Activated CD4-positive, alpha-beta memory T cell treated with anti-CD3 and anti-CD28 coated beads for 36 hours (primary cell): ENCODE data around the gene STRN. TPM values are rescaled to one million over a fixed set of nuclear protein-coding genes. Genes with fewer than 3 reads are reported as not detected.
"Not testable (repeated sequence)": the region's sequence is repeated elsewhere in the genome, so short reads cannot be mapped to it uniquely, and the experiment has no call there.

ENCODE experiments used
- CTCF ChIA-PET: fragments of 350-600 bp; sonication (Branson Sonifier 250); formaldehyde crosslinking; loops from one replicate; lab custom pipeline; 2021; ENCODE audit warnings: antibody characterized with exemption, inconsistent platforms; lab: Charles Lee
- POLR2A ChIA-PET: fragments of 350-600 bp; sonication (Branson Sonifier 250); formaldehyde crosslinking; loops from one replicate; lab custom pipeline; 2021; ENCODE audit warnings: antibody characterized with exemption; lab: Charles Lee
- DNase-seq: peaks from one replicate; pipeline ENCODE4 v3.0.0-alpha.2; 2020
- H3K27ac Mint-ChIP-seq: one replicate; pipeline ENCODE4 v1.8.0; 2021; ENCODE audit warnings: mixed read lengths
- H3K27me3 Mint-ChIP-seq: one replicate; pipeline ENCODE4 v1.8.0; 2021; ENCODE audit warnings: mixed read lengths
- H3K36me3 Mint-ChIP-seq: one replicate; pipeline ENCODE4 v1.8.0; 2021; ENCODE audit warnings: mixed read lengths
- H3K4me1 Mint-ChIP-seq: one replicate; pipeline ENCODE4 v1.8.0; 2021; ENCODE audit warnings: low read depth, mixed read lengths
- H3K4me3 Mint-ChIP-seq: one replicate; pipeline ENCODE4 v1.8.0; 2021; ENCODE audit warnings: mild to moderate bottlenecking, mixed read lengths
- H3K9me3 Mint-ChIP-seq: one replicate; pipeline ENCODE4 v1.8.0; 2021; ENCODE audit warnings: mixed read lengths
- intact Hi-C: fragments of 100-400 bp; cut with micrococcal nuclease; formaldehyde crosslinking; loops from one replicate; pipeline ENCODE4 v1.15.1; 2023
- total RNA-seq, 2 experiments: library from RNA; stranded (reverse); gene quantifications; one replicate each; pipeline ENCODE4 v1.2.3, GENCODE V29; 2021

STRN gene
- total RNA-seq, 2 experiments from 2014 or later, result 22.3 to 25.0 TPM

- Mint-ChIP-seq H3K4me1 (peaks cover 19% of the 10 kb centered on the region), H3K36me3 (peaks cover 30% of the 10 kb centered on the region), H3K27me3 (no peaks in the 10 kb centered on the region), H3K9me3 (peaks cover 6% of the 10 kb centered on the region), H3K4me3 (no peak overlapping the region), H3K27ac (peak overlapping the region; percentile 39)
- ChIA-PET CTCF (interaction anchor here (0.7 to 0.8 kb wide), 2 partner anchors 73 to 372 kb away, joined by 3 read pairs; partner anchors contain the start of genes CEBPZ and NDUFAF7), POLR2A (no interaction called here)
- intact Hi-C loops, result loop anchor here (1.0 to 2.0 kb wide), 7 partner anchors 13 to 108 kb away; partner anchors contain the start of gene STRN
- no peak for DNase-seq
Measured at GRCh38 chr2:36858551-36859365, 107.6 kb downstream of the STRN start.

- ChIA-PET CTCF (no interaction called here), POLR2A (no interaction called here)
- H3K4me3 Mint-ChIP-seq, result no peak overlapping the region
- peaks cover 2% of the 10 kb centered on the region for H3K9me3 Mint-ChIP-seq
- no peak for DNase-seq
- peaks cover 25% of the 10 kb centered on the region for H3K36me3 Mint-ChIP-seq
- no peak overlapping the region for H3K27ac Mint-ChIP-seq
- peaks cover 19% of the 10 kb centered on the region for H3K4me1 Mint-ChIP-seq
- intact Hi-C loops, result loop anchor here (1.0 to 2.0 kb wide), 4 partner anchors 14 to 109 kb away; partner anchors contain the start of gene STRN
- H3K27me3 Mint-ChIP-seq, result no peaks in the 10 kb centered on the region
Measured at GRCh38 chr2:36857713-36858112, 108.6 kb downstream of the STRN start.

DNA sequence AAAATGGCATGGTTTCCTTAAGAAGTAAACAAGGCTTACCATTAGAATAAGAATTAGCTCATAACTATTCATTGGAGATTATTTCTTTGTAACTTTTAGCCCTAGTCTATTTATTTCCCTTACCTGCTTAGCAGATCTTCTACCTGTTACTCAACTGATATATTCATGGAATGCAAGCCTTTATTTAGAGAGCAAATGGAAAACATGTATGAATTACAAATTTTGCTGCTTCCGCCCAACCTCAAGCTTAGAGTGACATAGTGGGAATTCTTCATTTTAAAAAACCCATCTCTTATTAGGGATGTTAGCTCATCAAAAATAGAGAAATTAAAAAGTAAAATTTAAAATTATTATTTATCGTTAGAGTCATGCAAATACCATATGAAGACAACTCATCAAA is 110.9 kb downstream of the STRN start:
- intact Hi-C loops, result no loop called here
- Mint-ChIP-seq H3K9me3 (no peaks in the 10 kb centered on the region), H3K4me3 (no peak overlapping the region), H3K27ac (no peak overlapping the region), H3K4me1 (peaks cover 19% of the 10 kb centered on the region), H3K36me3 (peaks cover 28% of the 10 kb centered on the region), H3K27me3 (no peaks in the 10 kb centered on the region)
- ChIA-PET CTCF (no interaction called here), POLR2A (no interaction called here)
- no peak for DNase-seq

DNA sequence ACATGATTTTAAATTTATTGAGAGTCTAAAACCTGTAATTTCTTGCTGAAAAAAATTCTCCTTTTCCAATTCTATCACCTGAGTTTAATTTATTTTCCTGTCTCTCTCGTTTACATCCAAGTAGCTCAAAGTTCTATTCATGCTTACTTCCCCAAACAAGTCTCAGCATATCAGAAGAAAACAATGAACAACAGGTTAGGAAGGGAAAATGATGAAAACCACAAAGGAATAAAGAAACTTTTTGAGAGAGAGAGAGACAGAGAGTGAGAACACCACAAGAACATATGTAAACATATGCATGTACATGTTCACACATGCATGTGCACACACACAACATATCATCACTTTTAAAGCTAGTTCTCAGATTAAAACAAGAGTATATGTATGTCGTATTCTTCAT is 112.1 kb downstream of the STRN start:
- no peaks in the 10 kb centered on the region for H3K9me3 Mint-ChIP-seq
- H3K4me1 Mint-ChIP-seq, result peaks cover 12% of the 10 kb centered on the region
- POLR2A ChIA-PET, result no interaction called here
- no peak overlapping the region for H3K27ac Mint-ChIP-seq
- peaks cover 36% of the 10 kb centered on the region for H3K36me3 Mint-ChIP-seq
- H3K27me3 Mint-ChIP-seq, result no peaks in the 10 kb centered on the region
- DNase-seq, result no peak
- H3K4me3 Mint-ChIP-seq, result no peak overlapping the region
- CTCF ChIA-PET, result no interaction called here
- intact Hi-C loops, result no loop called here

- no peak for DNase-seq
- ChIA-PET CTCF (interaction anchor here (1.5 kb wide), 1 partner anchor 67 kb away, joined by 5 read pairs; no protein-coding TSS in a partner anchor), POLR2A (no interaction called here)
- no peak overlapping the region for H3K4me3 Mint-ChIP-seq
- no peak overlapping the region for H3K27ac Mint-ChIP-seq
- H3K4me1 Mint-ChIP-seq, result no peaks in the 10 kb centered on the region
- H3K9me3 Mint-ChIP-seq, result no peaks in the 10 kb centered on the region
- intact Hi-C loops, result no loop called here
- peaks cover 30% of the 10 kb centered on the region for H3K36me3 Mint-ChIP-seq
- H3K27me3 Mint-ChIP-seq, result no peaks in the 10 kb centered on the region
Measured at GRCh38 chr2:36849265-36849664, 117.1 kb downstream of the STRN start.

DNA sequence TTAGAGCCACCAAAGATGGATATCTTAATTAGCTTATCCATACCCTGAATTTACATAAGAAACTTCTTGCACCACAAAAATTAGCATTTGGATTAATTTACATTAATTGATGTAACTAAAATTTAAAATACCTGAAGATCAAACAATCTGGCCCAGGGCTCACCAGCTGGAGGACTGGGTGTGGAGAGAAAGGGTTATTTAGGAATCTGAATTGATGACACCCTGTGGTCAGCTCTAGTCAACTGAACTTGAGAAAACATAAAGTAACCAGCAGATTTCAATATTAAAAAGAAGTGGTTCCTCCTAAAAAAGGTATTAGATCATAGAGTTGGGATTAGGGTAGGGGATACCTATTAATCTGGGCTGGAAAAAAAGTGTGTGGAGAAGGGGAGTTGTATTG is 122.5 kb downstream of the STRN start:
- no peak for DNase-seq
- peaks cover 13% of the 10 kb centered on the region for H3K36me3 Mint-ChIP-seq
- ChIA-PET CTCF (interaction anchor here (1.1 kb wide), 1 partner anchor 9 kb away, joined by 3 read pairs; no protein-coding TSS in a partner anchor), POLR2A (no interaction called here)
- no peaks in the 10 kb centered on the region for H3K27me3 Mint-ChIP-seq
- no peaks in the 10 kb centered on the region for H3K9me3 Mint-ChIP-seq
- H3K4me3 Mint-ChIP-seq, result no peak overlapping the region
- no peaks in the 10 kb centered on the region for H3K4me1 Mint-ChIP-seq
- H3K27ac Mint-ChIP-seq, result no peak overlapping the region
- intact Hi-C loops, result no loop called here

DNA sequence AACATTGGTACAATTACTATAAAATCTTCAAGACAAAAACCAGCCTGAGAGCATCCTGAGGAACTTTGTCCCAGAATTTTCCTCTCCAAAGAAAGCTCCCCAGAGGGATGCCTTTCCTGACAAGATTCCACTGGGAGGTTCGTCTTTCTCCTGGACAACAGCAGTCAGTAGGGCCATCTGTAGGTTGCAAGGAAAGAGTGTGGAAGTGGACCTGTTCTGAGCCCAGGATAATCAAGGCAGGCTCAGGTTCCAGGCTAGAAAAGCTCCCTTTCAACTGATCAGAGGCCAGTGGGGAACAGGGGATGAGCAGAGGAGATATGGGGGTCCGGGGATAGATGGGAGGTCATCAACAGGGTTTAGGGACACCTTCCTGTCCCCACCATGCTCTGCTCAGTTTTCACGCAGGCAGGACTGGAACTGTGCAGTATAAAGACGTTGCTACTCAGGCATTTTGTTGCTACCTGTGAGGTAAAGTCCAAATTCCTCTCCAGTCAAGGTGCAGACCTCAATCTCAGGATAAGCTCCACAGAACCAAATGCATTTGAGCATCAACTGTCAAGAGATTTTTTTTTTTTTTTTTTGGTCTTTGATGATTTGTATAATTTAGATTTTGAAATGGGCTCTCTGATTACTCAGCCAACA is 126.2 kb downstream of the STRN start:
- no peak overlapping the region for H3K27ac Mint-ChIP-seq
- H3K9me3 Mint-ChIP-seq, result no peaks in the 10 kb centered on the region
- H3K36me3 Mint-ChIP-seq, result peaks cover 6% of the 10 kb centered on the region
- no peak for DNase-seq
- no peaks in the 10 kb centered on the region for H3K27me3 Mint-ChIP-seq
- ChIA-PET POLR2A (interaction anchor here (0.8 kb wide), 1 partner anchor 141 kb away, joined by 3 read pairs; no protein-coding TSS in a partner anchor), CTCF (no interaction called here)
- peaks cover 5% of the 10 kb centered on the region for H3K4me1 Mint-ChIP-seq
- no peak overlapping the region for H3K4me3 Mint-ChIP-seq
- intact Hi-C loops, result no loop called here

DNA sequence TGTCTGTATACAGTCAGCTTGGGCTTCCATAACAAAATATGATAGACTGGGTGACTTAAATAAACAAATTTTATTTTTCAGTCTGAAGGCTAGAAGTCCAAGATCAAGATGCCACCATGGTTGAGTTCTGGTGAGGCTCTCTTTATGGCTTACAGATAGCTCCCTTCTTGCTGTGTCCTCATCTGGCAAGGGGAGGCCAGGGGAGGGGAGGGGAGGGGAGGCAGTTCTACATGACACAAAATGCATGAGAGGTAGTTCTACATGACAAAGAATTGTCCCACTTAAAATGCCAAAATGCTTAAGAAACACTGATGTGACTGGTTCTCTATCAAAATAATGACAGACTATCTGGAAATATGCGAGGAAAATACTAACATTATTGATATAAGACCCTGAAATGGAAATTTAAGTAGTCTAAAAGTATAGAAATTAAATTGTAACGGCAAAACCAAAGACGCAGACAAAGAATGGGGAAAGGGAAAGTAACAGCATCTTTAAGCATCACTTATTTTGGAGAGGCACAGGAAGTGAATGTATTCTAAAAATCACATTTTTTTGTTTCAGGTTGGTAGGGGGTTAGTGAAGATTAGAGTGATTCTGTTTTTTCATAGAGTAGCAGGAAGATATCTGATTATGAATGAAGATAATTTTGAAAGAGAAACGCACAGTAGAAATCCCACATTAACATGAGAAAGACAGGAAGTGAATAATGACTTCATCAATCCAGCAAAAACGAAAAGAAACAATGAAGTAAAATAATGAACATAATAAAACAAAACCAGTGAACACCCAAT is 131.4 kb downstream of the STRN start:
- no peak overlapping the region for H3K4me3 Mint-ChIP-seq
- peak overlapping the region; percentile 3 for H3K27ac Mint-ChIP-seq
- peaks cover 11% of the 10 kb centered on the region for H3K4me1 Mint-ChIP-seq
- H3K9me3 Mint-ChIP-seq, result no peaks in the 10 kb centered on the region
- H3K36me3 Mint-ChIP-seq, result no peaks in the 10 kb centered on the region
- ChIA-PET CTCF (interaction anchor here (1.4 kb wide), 1 partner anchor 9 kb away, joined by 3 read pairs; no protein-coding TSS in a partner anchor), POLR2A (no interaction called here)
- H3K27me3 Mint-ChIP-seq, result peaks cover 15% of the 10 kb centered on the region
- intact Hi-C loops, result loop anchor here (2.0 kb wide), 2 partner anchors 24 to 34 kb away; no protein-coding TSS in a partner anchor
- DNase-seq, result no peak

- ChIA-PET POLR2A (no interaction called here), CTCF (no interaction called here)
- Mint-ChIP-seq H3K9me3 (no peaks in the 10 kb centered on the region), H3K27me3 (peaks cover 15% of the 10 kb centered on the region), H3K4me3 (no peak overlapping the region), H3K4me1 (peaks cover 11% of the 10 kb centered on the region), H3K36me3 (no peaks in the 10 kb centered on the region), H3K27ac (no peak overlapping the region)
- no peak for DNase-seq
- intact Hi-C loops, result loop anchor here (2.0 kb wide), 2 partner anchors 25 to 33 kb away; no protein-coding TSS in a partner anchor
Measured at GRCh38 chr2:36834203-36834602, 132.1 kb downstream of the STRN start.

GRCh38 chr2:36831185-36831584 is 135.2 kb downstream of the STRN start:
- no peaks in the 10 kb centered on the region for H3K36me3 Mint-ChIP-seq
- ChIA-PET CTCF (no interaction called here), POLR2A (no interaction called here)
- H3K4me1 Mint-ChIP-seq, result peaks cover 11% of the 10 kb centered on the region
- no peak overlapping the region for H3K4me3 Mint-ChIP-seq
- H3K9me3 Mint-ChIP-seq, result no peaks in the 10 kb centered on the region
- no peak overlapping the region for H3K27ac Mint-ChIP-seq
- H3K27me3 Mint-ChIP-seq, result peaks cover 18% of the 10 kb centered on the region
- intact Hi-C loops, result no loop called here
- no peak for DNase-seq

DNA sequence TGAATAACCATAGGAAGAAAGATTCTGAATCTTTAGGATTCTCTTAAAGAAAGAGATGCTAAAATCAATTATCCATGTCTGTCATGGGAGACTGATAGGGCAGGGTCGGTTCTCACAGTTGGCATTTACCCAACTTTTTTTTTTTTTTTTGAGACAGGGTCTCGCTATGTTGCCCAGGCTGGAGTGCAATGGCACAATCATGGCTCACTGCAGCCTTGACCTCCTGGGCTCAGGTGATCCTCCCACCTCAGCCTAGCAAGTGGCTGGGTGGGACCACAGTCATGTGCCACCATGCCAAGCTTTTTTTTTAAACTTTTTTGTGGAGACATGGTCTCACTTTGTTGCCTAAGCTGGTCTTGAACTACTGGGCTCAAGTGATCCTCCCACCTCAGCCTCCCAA is 141.7 kb downstream of the STRN start:
- H3K9me3 Mint-ChIP-seq, intact Hi-C loops, H3K4me1 Mint-ChIP-seq, POLR2A ChIA-PET, CTCF ChIA-PET, H3K4me3 Mint-ChIP-seq, H3K27ac Mint-ChIP-seq, DNase-seq, H3K36me3 Mint-ChIP-seq, H3K27me3 Mint-ChIP-seq: not testable (repeated sequence)

DNA sequence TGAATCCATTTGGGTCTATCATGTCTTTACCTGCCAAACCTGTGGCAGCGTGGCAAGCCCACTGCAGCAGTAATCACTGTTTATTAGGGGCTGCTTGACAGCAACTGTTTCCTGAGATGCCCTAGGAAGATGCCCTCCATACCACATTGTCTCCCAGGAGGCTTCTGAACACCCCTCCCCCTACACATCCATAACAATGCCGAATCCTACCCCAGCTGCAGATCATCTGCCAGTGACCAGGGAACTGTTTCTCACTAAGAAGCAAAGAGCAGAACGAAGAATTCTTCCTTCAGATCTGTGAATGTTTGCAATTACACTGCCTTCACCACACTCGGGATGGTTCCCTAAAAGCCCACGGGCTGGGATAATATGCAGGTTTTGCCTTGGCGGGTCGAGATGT is 142.1 kb downstream of the STRN start:
- CTCF ChIA-PET, result no interaction called here
- H3K27ac Mint-ChIP-seq, result no peak overlapping the region
- no peak overlapping the region for H3K4me3 Mint-ChIP-seq
- no peaks in the 10 kb centered on the region for H3K4me1 Mint-ChIP-seq
- POLR2A ChIA-PET, result no interaction called here
- DNase-seq, result no peak
- no peaks in the 10 kb centered on the region for H3K9me3 Mint-ChIP-seq
- peaks cover 5% of the 10 kb centered on the region for H3K27me3 Mint-ChIP-seq
- intact Hi-C loops, result no loop called here
- H3K36me3 Mint-ChIP-seq, result no peaks in the 10 kb centered on the region
